MCF 10A (cell line): ENCODE measurements around the gene ENO2. TPM values are rescaled to one million over a fixed set of nuclear protein-coding genes. Genes with fewer than 3 reads are reported as not detected.
A peak's percentile ranks its signal among the peaks of the same experiment; 100 is the strongest.

Source experiments
- BruUV-seq: library from RNA; stranded (reverse); fragments of 400-500 nt; replicated peaks from 2 replicates; lab custom pipeline; 2021; lab: Mats Ljungman, UMichigan
- CTCF ChIA-PET: fragments of 300-600 bp; sonication (Branson Sonifier 250); formaldehyde crosslinking; extraction: SDS; loops from one replicate; lab custom pipeline; 2021; ENCODE audit warnings: antibody characterized with exemption, inconsistent platforms; lab: Yijun Ruan, JAX
- POLR2A ChIA-PET: fragments of 300-600, 350-650 bp; sonication (Branson Sonifier 250); formaldehyde crosslinking; extraction: SDS; loops from one replicate; lab custom pipeline; 2020; ENCODE audit warnings: antibody characterized with exemption, inconsistent platforms; lab: Yijun Ruan, JAX
- DNase-seq: peaks from one replicate; pipeline ENCODE4 v3.0.0-alpha.2; 2018; ENCODE audit not compliant: unreplicated experiment
- H3K27ac Mint-ChIP-seq: one replicate; pipeline ENCODE4 v1.8.0; 2022; ENCODE audit warnings: mild to moderate bottlenecking, low read depth, mixed read lengths; ENCODE audit not compliant: unreplicated experiment
- H3K27me3 Mint-ChIP-seq: one replicate; pipeline ENCODE4 v1.8.0; 2022; ENCODE audit warnings: mixed read lengths; ENCODE audit not compliant: insufficient read depth, unreplicated experiment
- H3K36me3 Mint-ChIP-seq: one replicate; pipeline ENCODE4 v1.8.0; 2022; ENCODE audit warnings: mild to moderate bottlenecking, moderate library complexity, mixed read lengths; ENCODE audit not compliant: insufficient read depth, unreplicated experiment
- H3K4me1 Mint-ChIP-seq: one replicate; pipeline ENCODE4 v1.8.0; 2022; ENCODE audit warnings: mixed read lengths; ENCODE audit not compliant: insufficient read depth, unreplicated experiment
- H3K4me3 Mint-ChIP-seq: one replicate; pipeline ENCODE4 v1.8.0; 2022; ENCODE audit warnings: mild to moderate bottlenecking, moderate library complexity, mixed read lengths; ENCODE audit not compliant: unreplicated experiment
- H3K9me3 Mint-ChIP-seq: one replicate; pipeline ENCODE4 v1.8.0; 2022; ENCODE audit warnings: mixed read lengths; ENCODE audit not compliant: unreplicated experiment
- CTCF ChIP-seq: fragments of 200-600 bp; IDR thresholded peaks from one replicate; pipeline ENCODE4 v1.8.0; 2022; ENCODE audit warnings: antibody characterized with exemption, mild to moderate bottlenecking; ENCODE audit not compliant: unreplicated experiment
- intact Hi-C: fragments of 100-400 bp; cut with micrococcal nuclease; formaldehyde crosslinking; loops from 2 replicates; pipeline ENCODE4 v1.14.1; 2022
- total RNA-seq: library from RNA; stranded (reverse); gene quantifications from 2 replicates; pipeline ENCODE4 v1.2.3, GENCODE V29; 2022

The ENO2 gene
- total RNA-seq, 1 experiment from 2014 or later = 0.30 TPM

DNA sequence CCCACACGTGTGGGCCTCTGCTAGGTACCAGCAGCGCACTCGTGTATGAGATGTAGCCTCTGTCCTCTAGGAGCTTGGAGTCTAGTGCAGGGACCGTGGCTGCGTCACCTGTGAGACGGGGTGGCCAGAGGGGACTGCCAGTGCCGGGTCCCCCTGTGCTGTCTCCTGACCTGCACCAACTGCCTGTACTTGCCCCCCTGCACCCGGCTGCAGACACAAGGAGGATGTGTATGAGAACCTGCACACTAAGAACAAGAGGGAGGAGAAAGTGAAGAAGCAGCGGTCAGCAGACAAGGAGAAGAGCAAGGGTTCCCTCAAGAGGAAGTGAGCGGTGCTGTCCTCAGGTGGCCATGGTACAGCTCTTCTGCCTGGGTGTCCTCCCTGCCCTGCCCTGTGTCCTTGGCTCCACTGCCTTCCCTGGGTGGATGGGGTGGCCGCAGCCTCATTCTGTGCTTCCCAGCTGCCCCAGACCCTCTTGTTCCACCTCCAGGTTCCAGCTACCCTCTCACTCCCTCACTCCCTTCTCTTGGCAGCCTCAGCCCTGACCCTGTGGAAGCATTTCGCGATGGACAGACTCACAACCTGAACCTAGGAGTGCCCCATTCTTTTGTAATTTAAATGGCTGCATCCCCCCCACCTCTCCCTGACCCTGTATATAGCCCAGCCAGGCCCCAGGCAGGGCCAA lies 46.4 kb downstream of the ENO2 start:
- no peak for DNase-seq
- H3K4me3 Mint-ChIP-seq = peak overlapping the region; percentile 87
- CTCF ChIA-PET = interaction anchor here (0.9 to 6.4 kb wide), 11 partner anchors 12 to 148 kb away, joined by 3 to 160 read pairs (median 4); partner anchors contain the start of genes C12orf57, C1R, C1RL and C1S
- peak overlapping the region; percentile 94 for H3K27ac Mint-ChIP-seq
- TF ChIP-seq CTCF = peak; percentile 15
- H3K9me3 Mint-ChIP-seq = no peaks in the 10 kb centered on the region
- intact Hi-C loops = loop anchor here (1.0 to 5.0 kb wide), 3 partner anchors 16 to 147 kb away; partner anchors contain the start of genes C12orf57 and C1RL
- H3K36me3 Mint-ChIP-seq = peaks cover 32% of the 10 kb centered on the region
- BruUV-seq = no TSS peak
- no peaks in the 10 kb centered on the region for H3K27me3 Mint-ChIP-seq
- POLR2A ChIA-PET = interaction anchor here (0.7 to 7.0 kb wide), 17 partner anchors 9 to 393 kb away, joined by 3 to 495 read pairs (median 5); partner anchors contain the start of genes ATN1, C12orf57, C1RL and C1S
- H3K4me1 Mint-ChIP-seq = peaks cover 47% of the 10 kb centered on the region

GRCh38 chr12:6961278-6961694 lies 46.9 kb downstream of the ENO2 start:
- intact Hi-C loops = loop anchor here (1.0 to 5.0 kb wide), 3 partner anchors 17 to 146 kb away; partner anchors contain the start of genes C12orf57 and C1RL
- POLR2A ChIA-PET = interaction anchor here (0.7 to 7.0 kb wide), 21 partner anchors 9 to 228 kb away, joined by 3 to 495 read pairs (median 5); partner anchors contain the start of genes ATN1, C12orf57, C1RL and C1S
- no TSS peak for BruUV-seq

GRCh38 chr12:6961695-6962284 lies 47.4 kb downstream of the ENO2 start:
- POLR2A ChIA-PET = interaction anchor here (0.7 to 7.0 kb wide), 25 partner anchors 8 to 227 kb away, joined by 3 to 495 read pairs (median 5); partner anchors contain the start of genes ATN1, C12orf57, C1RL and C1S
- Mint-ChIP-seq H3K27me3 (no peaks in the 10 kb centered on the region), H3K4me1 (peaks cover 51% of the 10 kb centered on the region), H3K9me3 (no peaks in the 10 kb centered on the region), H3K27ac (peak overlapping the region; percentile 94), H3K4me3 (peak overlapping the region; percentile 87), H3K36me3 (peaks cover 42% of the 10 kb centered on the region)
- peak; percentile 53 for TF ChIP-seq CTCF
- TSS peak; percentile 10 for BruUV-seq
- peak; percentile 83 for DNase-seq
- CTCF ChIA-PET = interaction anchor here (0.6 to 6.4 kb wide), 17 partner anchors 16 to 152 kb away, joined by 3 to 160 read pairs (median 4); partner anchors contain the start of genes C12orf57, C1RL, C1S and LPCAT3
- intact Hi-C loops = loop anchor here (1.0 to 5.0 kb wide), 3 partner anchors 17 to 146 kb away; partner anchors contain the start of genes C12orf57 and C1RL

More at GRCh38 chr12:6961278-6961694, 46.9 kb downstream of the ENO2 start:
- H3K9me3 Mint-ChIP-seq = no peaks in the 10 kb centered on the region
- H3K36me3 Mint-ChIP-seq = peaks cover 37% of the 10 kb centered on the region
- H3K27me3 Mint-ChIP-seq = no peaks in the 10 kb centered on the region
- peak; percentile 83 for DNase-seq
- CTCF ChIA-PET = interaction anchor here (0.7 to 6.4 kb wide), 14 partner anchors 12 to 147 kb away, joined by 3 to 160 read pairs (median 4); partner anchors contain the start of genes C12orf57, C1R, C1RL and C1S
- H3K4me1 Mint-ChIP-seq = peaks cover 50% of the 10 kb centered on the region
- peak overlapping the region; percentile 87 for H3K4me3 Mint-ChIP-seq
- peak overlapping the region; percentile 94 for H3K27ac Mint-ChIP-seq
- no peak for TF ChIP-seq CTCF
